Omental fat pad (tissue), 4 donors: ENCODE results near the gene NEMP1. TPM values are rescaled to one million over a fixed set of nuclear protein-coding genes. Genes with fewer than 3 reads are reported as not detected.

ENCODE experiments used
- ATAC-seq: fragments of 150-250 bp; one replicate; pipeline ENCODE4 v1.9.1; 2016; ENCODE audit warnings: mild to moderate bottlenecking, moderate library complexity; ENCODE audit not compliant: low FRiP score
- DNase-seq: peaks from one replicate; pipeline ENCODE4 v3.0.0-alpha.2; 2019; ENCODE audit warnings: low spot score
- total RNA-seq, 4 donors: library from RNA; depleted of rRNA; stranded (reverse); fragments of >200 nt; gene quantifications; one replicate each; pipeline ENCODE4 v1.1.0, GENCODE V29; 2016
- TF ChIP-seq, protein P1 (sequence below), 3 donors: fragments of 450-650 bp; IDR thresholded peaks; one replicate each; pipeline ENCODE4 v1.5.1; 2016 to 2017; ENCODE audit warnings: antibody characterized with exemption in 3 of 3, mild to moderate bottlenecking in 3 of 3, moderate library complexity in 2 of 3

NEMP1 gene
- total RNA-seq, 4 donors from 2014 or later = 4.6 to 9.8 (median 5.9) TPM

DNA sequence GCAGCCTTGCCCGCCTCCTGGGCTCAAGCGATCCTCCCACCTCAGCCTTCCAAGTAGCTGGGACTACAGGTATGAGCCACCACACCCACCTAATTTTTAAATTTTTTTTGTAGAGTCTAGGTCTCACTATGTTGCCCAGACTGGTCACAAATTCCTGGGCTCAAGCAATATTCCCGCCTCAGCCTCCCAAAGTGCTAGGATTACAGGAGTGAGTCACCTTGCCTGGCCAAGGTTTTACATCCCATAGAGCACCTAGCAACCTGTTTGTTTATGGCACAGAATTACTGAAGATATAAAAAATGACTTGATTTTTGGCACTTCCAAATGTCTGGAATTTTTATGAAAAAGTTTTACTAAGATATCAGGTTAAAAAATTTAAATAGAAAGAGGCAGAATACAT is 45.2 kb downstream of the NEMP1 start:
- DNase-seq = no peak
- peak; percentile 86 for ATAC-seq
- TF ChIP-seq, protein P1, sequence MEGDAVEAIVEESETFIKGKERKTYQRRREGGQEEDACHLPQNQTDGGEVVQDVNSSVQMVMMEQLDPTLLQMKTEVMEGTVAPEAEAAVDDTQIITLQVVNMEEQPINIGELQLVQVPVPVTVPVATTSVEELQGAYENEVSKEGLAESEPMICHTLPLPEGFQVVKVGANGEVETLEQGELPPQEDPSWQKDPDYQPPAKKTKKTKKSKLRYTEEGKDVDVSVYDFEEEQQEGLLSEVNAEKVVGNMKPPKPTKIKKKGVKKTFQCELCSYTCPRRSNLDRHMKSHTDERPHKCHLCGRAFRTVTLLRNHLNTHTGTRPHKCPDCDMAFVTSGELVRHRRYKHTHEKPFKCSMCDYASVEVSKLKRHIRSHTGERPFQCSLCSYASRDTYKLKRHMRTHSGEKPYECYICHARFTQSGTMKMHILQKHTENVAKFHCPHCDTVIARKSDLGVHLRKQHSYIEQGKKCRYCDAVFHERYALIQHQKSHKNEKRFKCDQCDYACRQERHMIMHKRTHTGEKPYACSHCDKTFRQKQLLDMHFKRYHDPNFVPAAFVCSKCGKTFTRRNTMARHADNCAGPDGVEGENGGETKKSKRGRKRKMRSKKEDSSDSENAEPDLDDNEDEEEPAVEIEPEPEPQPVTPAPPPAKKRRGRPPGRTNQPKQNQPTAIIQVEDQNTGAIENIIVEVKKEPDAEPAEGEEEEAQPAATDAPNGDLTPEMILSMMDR (IDR thresholded peaks at IDR 0.05) = no peak

DNA sequence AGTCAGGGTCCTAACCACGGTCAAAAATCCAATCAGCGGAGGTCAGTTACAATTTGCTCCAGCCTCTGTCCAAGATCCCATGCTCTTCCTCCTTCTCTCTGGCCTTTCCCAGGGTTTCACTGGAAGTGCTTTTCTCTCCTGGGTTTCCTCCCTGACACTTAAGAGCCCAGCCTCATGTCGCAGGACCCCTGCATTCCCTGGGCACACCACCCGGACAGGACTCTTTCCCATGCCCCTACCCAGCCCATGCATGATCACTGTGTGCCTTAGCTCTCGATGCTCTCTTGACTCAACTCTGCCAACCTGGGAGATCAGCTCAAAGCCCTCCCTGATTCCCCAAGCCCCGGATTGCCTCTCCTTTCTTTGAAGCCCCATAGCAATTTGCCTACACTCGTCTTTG is 46.8 kb downstream of the NEMP1 start:
- TF ChIP-seq, protein P1 (IDR thresholded peaks at IDR 0.05) = no peak
- no peak for DNase-seq
- no peak for ATAC-seq

DNA sequence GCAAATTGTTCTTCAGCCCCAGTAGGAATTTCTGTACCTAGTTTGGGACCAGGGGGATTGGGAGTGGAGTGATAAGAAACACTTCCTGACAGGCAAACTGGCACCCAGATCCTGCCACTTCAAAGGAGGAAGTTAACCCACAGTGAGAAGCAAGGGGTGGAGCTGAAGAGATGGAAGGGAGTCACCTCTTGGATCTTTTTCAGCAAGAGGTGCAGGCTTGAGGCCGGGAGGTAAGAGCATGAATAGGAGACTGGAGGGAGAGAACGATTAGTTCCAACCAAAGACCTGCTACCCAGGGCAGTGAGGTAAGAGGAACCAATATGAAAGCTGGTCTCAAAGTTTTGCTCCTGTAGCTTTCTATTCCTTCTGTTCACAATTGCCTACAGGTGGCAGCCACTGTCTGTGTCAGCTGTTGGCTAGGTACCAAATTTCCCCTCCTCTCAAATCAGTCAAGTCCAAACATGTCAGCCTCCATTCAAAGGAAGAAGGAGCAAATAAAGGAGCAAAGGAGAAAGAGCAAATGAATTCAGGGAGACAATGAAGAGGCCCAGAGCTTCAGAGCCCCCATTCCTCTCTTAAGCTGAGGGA is 47.4 kb downstream of the NEMP1 start:
- ATAC-seq (no peak), DNase-seq (no peak)
- TF ChIP-seq, protein P1 (IDR thresholded peaks at IDR 0.05) = no peak

DNA sequence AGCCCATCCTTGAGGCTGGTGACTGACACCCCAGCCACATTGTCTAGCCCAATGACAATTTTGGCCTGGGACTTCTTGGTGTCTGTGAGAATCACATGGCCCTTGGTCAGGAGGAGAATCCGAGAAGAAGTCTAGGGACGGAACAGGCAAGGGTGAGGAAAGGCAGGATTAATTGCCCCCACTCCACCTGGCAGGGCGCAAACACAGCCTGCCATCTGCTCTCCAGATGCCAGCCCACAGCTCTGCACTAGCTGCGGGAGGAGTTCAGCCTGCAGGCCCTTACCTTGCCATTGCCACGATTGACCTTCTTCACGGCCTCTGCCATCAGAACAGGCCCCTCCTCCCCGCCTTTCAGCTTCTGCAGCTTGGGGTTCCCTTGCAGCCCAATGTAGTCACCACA is 49.1 kb downstream of the NEMP1 start:
- DNase-seq = no peak

DNA sequence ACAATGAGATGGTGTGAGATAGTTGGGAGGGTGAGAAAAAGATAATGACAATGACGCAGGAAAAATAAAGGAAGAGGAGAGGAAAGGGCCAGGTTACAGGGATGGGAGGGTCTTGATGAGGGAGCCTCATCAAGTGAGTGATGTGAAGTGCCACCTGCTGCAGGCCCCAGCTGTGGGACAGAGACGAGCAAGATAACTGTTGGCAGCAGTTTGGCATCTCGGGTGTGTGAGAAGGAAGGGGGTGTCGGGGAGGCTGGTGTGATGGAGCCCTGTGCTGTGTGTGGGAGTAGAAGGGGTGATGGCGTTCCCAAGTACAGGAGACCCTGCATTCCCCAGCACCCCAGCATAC is 50.8 kb downstream of the NEMP1 start:
- ATAC-seq (no peak), DNase-seq (no peak)
- TF ChIP-seq, protein P1 (IDR thresholded peaks at IDR 0.05) = no peak

More for the DNA sequence above, 49.1 kb downstream of the NEMP1 start:
- ATAC-seq = no peak
- TF ChIP-seq, protein P1 (IDR thresholded peaks at IDR 0.05) = no peak

DNA sequence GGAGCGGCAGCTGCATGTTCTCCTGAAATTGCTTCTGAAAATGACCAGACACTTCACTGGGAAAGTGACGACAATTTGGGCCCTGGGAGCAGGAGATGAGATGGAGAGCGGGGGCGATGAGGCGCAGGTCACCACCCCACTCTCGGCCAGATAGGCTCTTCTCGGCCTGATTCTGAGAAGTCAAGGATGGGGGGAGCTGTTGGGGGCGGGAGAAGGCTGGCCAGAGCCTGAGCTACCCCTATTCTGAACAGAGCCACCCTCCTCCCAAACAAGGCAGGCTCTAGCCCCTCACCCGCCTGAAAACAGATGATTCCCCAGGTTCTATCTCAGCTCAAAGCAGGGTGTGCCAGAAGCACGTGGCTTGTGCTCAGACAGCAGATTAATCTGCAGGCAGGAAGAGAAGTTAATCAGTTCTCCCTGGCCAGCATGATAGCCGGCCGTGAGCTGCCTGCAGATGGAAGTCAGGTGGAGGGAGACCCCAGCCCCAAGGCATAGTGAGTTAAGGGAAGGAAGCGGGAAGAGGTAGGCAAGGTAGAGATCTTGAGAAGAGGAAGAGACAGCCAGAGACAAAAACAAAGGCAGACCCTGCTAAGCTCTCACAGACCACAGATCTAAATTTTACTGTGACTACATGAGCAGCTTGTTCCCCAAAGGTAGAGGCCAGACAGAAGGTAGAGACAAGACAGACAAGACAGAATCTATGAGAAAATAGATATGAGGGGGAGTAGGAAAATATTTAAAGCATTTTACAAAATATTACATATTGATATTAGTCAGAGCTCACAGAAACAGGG is 51.4 kb downstream of the NEMP1 start:
- ATAC-seq = no peak

More for the DNA sequence above, 51.4 kb downstream of the NEMP1 start:
- no peak for DNase-seq
- TF ChIP-seq, protein P1 (IDR thresholded peaks at IDR 0.05) = no peak
